ENCODE results near the gene CMYA5.

GRCh38 chr5:79736528-79737514 is 47.2 kb downstream of the CMYA5 start:
- TF ChIP-seq ZNF274 (IDR thresholded peaks at IDR 0.05; ENCODE audit: low read depth, low read length) (no peak), YY1 (IDR thresholded peaks at IDR 0.05; ENCODE audit: insufficient read depth, insufficient read length) (no peak), SUZ12 (IDR thresholded peaks at IDR 0.05; ENCODE audit: extremely low read depth, insufficient read depth, insufficient read length) (no peak)

Measured in NT2/D1 (cell line).